ENCODE measurements around the gene TAS1R2.
A peak's percentile ranks its signal among the peaks of the same experiment; 100 is the strongest.

TAS1R2 gene

GRCh38 chr1:18808550-18808949 is 50.9 kb downstream of the TAS1R2 start:
- no peak overlapping the region for H3K27ac ChIP-seq (ENCODE audit: low read depth, low read length)
- H3K9me3 ChIP-seq (ENCODE audit: insufficient read depth, low read depth, low read length): no peaks in the 10 kb centered on the region
- no CpG with 5 or more reads among the region's 8 CpGs for WGBS (ENCODE audit: extremely low coverage, insufficient coverage, insufficient read length)
- no peak overlapping the region for H3K14ac ChIP-seq (ENCODE audit: low read length)
- no peak overlapping the region for H2BK5ac ChIP-seq (ENCODE audit: low read depth, low read length, poor library complexity)
- peaks cover 0 to 7% of the 10 kb centered on the region in 2 experiments for H3K4me1 ChIP-seq (ENCODE audit: control insufficient read depth in 1 of 2, insufficient read depth in 2 of 2, low read length in 2 of 2)
- H3K9ac ChIP-seq (ENCODE audit: low read length): no peak overlapping the region
- H3K79me2 ChIP-seq (ENCODE audit: control insufficient read depth, insufficient read depth, low read length, poor library complexity): no peaks in the 10 kb centered on the region
- no peaks in the 10 kb centered on the region for H3K79me1 ChIP-seq (ENCODE audit: low read length)
- no peak for DNase-seq
- no peak overlapping the region for H4K12ac ChIP-seq (ENCODE audit: low read depth, low read length)
- H2AFZ ChIP-seq (ENCODE audit: insufficient read depth, low read length, poor library complexity): no peak overlapping the region
- no peak overlapping the region for H4K8ac ChIP-seq (ENCODE audit: low read depth, low read length)
- H2AK5ac ChIP-seq (ENCODE audit: low read length): no peak overlapping the region
- no peak overlapping the region for H4K91ac ChIP-seq (ENCODE audit: low read depth, low read length)
- no peak overlapping the region for H2BK120ac ChIP-seq (ENCODE audit: insufficient read depth, low read length, poor library complexity)
- H3K4me2 ChIP-seq (ENCODE audit: low read length): no peak overlapping the region
- no peak overlapping the region for H3K18ac ChIP-seq (ENCODE audit: low read length)
- no peak overlapping the region for H2BK12ac ChIP-seq (ENCODE audit: low read length)
- no peaks in the 10 kb centered on the region for H3K27me3 ChIP-seq (ENCODE audit: insufficient read depth, low read length)
- no peaks in the 10 kb centered on the region for H3K36me3 ChIP-seq (ENCODE audit: control insufficient read depth in 1 of 2, insufficient read depth in 2 of 2, low read length in 2 of 2)
- H3K23ac ChIP-seq (ENCODE audit: low read length): no peak overlapping the region
- H3K4ac ChIP-seq (ENCODE audit: low read depth, low read length): no peak overlapping the region
- no peak overlapping the region for H3K4me3 ChIP-seq (ENCODE audit: low read depth, low read length)

DNA sequence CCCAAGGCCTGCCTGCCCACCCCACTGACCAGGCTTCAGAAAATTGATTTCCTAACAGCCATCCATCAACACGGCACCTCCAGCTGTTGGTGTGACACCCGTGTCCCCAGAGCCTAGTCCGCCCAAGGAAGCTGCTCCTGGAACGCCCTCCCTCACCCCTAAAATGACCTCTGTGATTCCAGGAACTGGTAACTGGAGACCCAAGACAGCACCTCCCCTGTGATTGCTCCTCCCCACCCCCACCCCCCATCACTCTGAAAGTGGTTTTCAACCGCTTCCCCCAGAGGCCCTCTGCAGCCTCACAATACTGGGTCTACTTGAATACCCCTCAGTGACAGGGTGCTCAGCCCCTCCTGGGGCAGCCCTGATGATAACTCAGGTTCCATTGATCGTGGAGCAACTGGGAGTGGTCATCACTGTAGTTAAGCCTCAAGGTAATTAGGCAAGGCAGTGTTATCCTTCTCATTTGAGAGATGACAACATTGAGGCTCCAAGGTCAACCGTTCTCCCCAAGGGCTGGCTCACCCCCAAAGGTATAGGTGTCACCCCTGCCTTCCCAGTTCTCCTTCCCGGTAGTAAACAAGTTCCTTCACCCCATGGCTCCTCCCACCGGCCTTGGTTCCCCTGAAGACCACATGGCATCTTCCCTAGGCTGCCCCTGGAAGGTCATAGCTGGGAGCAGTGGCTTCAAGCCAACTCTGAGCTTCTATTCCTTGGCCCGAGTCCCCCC is 52.0 kb downstream of the TAS1R2 start:
- no peak overlapping the region for H3K23ac ChIP-seq (ENCODE audit: low read length)
- H3K9me3 ChIP-seq (ENCODE audit: insufficient read depth, low read depth, low read length): no peaks in the 10 kb centered on the region
- no peak for DNase-seq
- H3K79me2 ChIP-seq (ENCODE audit: control insufficient read depth, insufficient read depth, low read length, poor library complexity): no peaks in the 10 kb centered on the region
- H3K36me3 ChIP-seq (ENCODE audit: control insufficient read depth in 1 of 2, insufficient read depth in 2 of 2, low read length in 2 of 2): no peaks in the 10 kb centered on the region
- H3K14ac ChIP-seq (ENCODE audit: low read length): no peak overlapping the region
- no peak overlapping the region for H2BK12ac ChIP-seq (ENCODE audit: low read length)
- H3K18ac ChIP-seq (ENCODE audit: low read length): no peak overlapping the region
- H3K4me3 ChIP-seq (ENCODE audit: low read depth, low read length): no peak overlapping the region
- no peak overlapping the region for H2AFZ ChIP-seq (ENCODE audit: insufficient read depth, low read length, poor library complexity)
- no CpG with 5 or more reads among the region's 10 CpGs for WGBS (ENCODE audit: extremely low coverage, insufficient coverage, insufficient read length)
- H3K27ac ChIP-seq (ENCODE audit: low read depth, low read length): no peak overlapping the region
- H3K4me2 ChIP-seq (ENCODE audit: low read length): no peak overlapping the region
- no peak overlapping the region for H2BK120ac ChIP-seq (ENCODE audit: insufficient read depth, low read length, poor library complexity)
- H2AK5ac ChIP-seq (ENCODE audit: low read length): no peak overlapping the region
- no peak overlapping the region for H4K8ac ChIP-seq (ENCODE audit: low read depth, low read length)
- peaks cover 0 to 7% of the 10 kb centered on the region in 2 experiments for H3K4me1 ChIP-seq (ENCODE audit: control insufficient read depth in 1 of 2, insufficient read depth in 2 of 2, low read length in 2 of 2)
- H2BK5ac ChIP-seq (ENCODE audit: low read depth, low read length, poor library complexity): no peak overlapping the region
- no peak overlapping the region for H4K12ac ChIP-seq (ENCODE audit: low read depth, low read length)
- H3K79me1 ChIP-seq (ENCODE audit: low read length): no peaks in the 10 kb centered on the region
- H3K9ac ChIP-seq (ENCODE audit: low read length): no peak overlapping the region
- no peak overlapping the region for H3K4ac ChIP-seq (ENCODE audit: low read depth, low read length)
- no peaks in the 10 kb centered on the region for H3K27me3 ChIP-seq (ENCODE audit: insufficient read depth, low read length)
- H4K91ac ChIP-seq (ENCODE audit: low read depth, low read length): no peak overlapping the region

- Histone ChIP-seq H3K14ac (ENCODE audit: low read length) (no peak overlapping the region), H3K4me1 (ENCODE audit: control insufficient read depth in 1 of 2, insufficient read depth in 2 of 2, low read length in 2 of 2) (peaks cover 0 to 7% of the 10 kb centered on the region in 2 experiments), H4K12ac (ENCODE audit: low read depth, low read length) (no peak overlapping the region), H2BK120ac (ENCODE audit: insufficient read depth, low read length, poor library complexity) (no peak overlapping the region), H3K79me2 (ENCODE audit: control insufficient read depth, insufficient read depth, low read length, poor library complexity) (no peaks in the 10 kb centered on the region), H3K23ac (ENCODE audit: low read length) (no peak overlapping the region), H3K27ac (ENCODE audit: low read depth, low read length) (no peak overlapping the region), H4K8ac (ENCODE audit: low read depth, low read length) (no peak overlapping the region), H3K9me3 (ENCODE audit: insufficient read depth, low read depth, low read length) (no peaks in the 10 kb centered on the region), H2BK12ac (ENCODE audit: low read length) (no peak overlapping the region), H3K27me3 (ENCODE audit: insufficient read depth, low read length) (no peaks in the 10 kb centered on the region), H3K4ac (ENCODE audit: low read depth, low read length) (no peak overlapping the region), H2AFZ (ENCODE audit: insufficient read depth, low read length, poor library complexity) (no peak overlapping the region), H3K36me3 (ENCODE audit: control insufficient read depth in 1 of 2, insufficient read depth in 2 of 2, low read length in 2 of 2) (no peaks in the 10 kb centered on the region), H3K9ac (ENCODE audit: low read length) (peak overlapping the region; percentile 41), H2AK5ac (ENCODE audit: low read length) (no peak overlapping the region), H3K4me2 (ENCODE audit: low read length) (no peak overlapping the region), H4K91ac (ENCODE audit: low read depth, low read length) (no peak overlapping the region), H3K4me3 (ENCODE audit: low read depth, low read length) (no peak overlapping the region), H2BK5ac (ENCODE audit: low read depth, low read length, poor library complexity) (no peak overlapping the region), H3K79me1 (ENCODE audit: low read length) (no peaks in the 10 kb centered on the region), H3K18ac (ENCODE audit: low read length) (no peak overlapping the region)
- WGBS (ENCODE audit: extremely low coverage, insufficient coverage, insufficient read length): no CpG with 5 or more reads among the region's 7 CpGs
- DNase-seq: no peak
Measured at GRCh38 chr1:18805925-18806849, 53.3 kb downstream of the TAS1R2 start.

DNA sequence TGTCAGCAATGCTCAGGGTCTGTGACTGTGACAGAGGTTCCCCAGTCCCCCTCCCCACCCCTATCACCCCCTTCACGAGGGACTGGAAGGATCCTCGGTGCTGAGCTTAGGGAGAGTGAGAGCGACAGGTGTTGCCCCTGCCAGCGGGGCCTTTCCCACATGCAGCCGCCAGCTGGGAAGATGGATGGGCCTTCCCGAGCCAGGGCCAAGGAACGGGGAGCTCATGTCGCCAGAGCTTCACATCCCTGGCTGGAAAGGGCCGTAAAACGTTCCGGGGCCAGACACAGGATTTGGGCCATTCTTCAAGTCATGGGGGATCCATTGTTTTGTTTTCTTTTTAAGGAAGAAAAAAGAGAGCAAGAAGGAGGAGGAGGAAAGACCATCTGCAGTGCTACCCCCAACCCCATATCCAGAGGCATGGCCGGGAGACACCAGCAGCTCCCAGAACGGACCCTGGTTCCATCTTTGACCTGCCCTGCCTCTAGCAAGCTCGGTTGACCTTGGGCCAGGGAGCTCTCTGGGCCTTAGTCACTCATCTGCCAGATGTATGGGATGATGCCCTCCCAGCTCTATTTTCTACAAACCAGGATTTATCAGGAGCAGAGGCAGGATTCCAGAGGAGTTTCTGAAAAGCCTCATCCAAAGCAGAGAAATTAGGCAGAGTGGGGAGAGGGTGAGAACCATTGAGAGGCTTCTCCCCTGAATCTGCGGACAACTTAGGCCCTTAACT is 54.1 kb downstream of the TAS1R2 start:
- H3K79me1 ChIP-seq (ENCODE audit: low read length): no peaks in the 10 kb centered on the region
- no peak overlapping the region for H4K91ac ChIP-seq (ENCODE audit: low read depth, low read length)
- WGBS (ENCODE audit: extremely low coverage, insufficient coverage, insufficient read length): no CpG with 5 or more reads among the region's 15 CpGs
- no peak overlapping the region for H3K23ac ChIP-seq (ENCODE audit: low read length)
- H3K4me1 ChIP-seq (ENCODE audit: control insufficient read depth in 1 of 2, insufficient read depth in 2 of 2, low read length in 2 of 2): peaks cover 0 to 7% of the 10 kb centered on the region in 2 experiments
- H3K4me2 ChIP-seq (ENCODE audit: low read length): no peak overlapping the region
- no peaks in the 10 kb centered on the region for H3K36me3 ChIP-seq (ENCODE audit: control insufficient read depth in 1 of 2, insufficient read depth in 2 of 2, low read length in 2 of 2)
- no peak overlapping the region for H2BK120ac ChIP-seq (ENCODE audit: insufficient read depth, low read length, poor library complexity)
- no peaks in the 10 kb centered on the region for H3K27me3 ChIP-seq (ENCODE audit: insufficient read depth, low read length)
- H3K18ac ChIP-seq (ENCODE audit: low read length): no peak overlapping the region
- no peak overlapping the region for H4K12ac ChIP-seq (ENCODE audit: low read depth, low read length)
- no peak for DNase-seq
- H2BK12ac ChIP-seq (ENCODE audit: low read length): no peak overlapping the region
- H2AFZ ChIP-seq (ENCODE audit: insufficient read depth, low read length, poor library complexity): no peak overlapping the region
- H3K79me2 ChIP-seq (ENCODE audit: control insufficient read depth, insufficient read depth, low read length, poor library complexity): no peaks in the 10 kb centered on the region
- no peak overlapping the region for H3K4me3 ChIP-seq (ENCODE audit: low read depth, low read length)
- H2BK5ac ChIP-seq (ENCODE audit: low read depth, low read length, poor library complexity): no peak overlapping the region
- no peaks in the 10 kb centered on the region for H3K9me3 ChIP-seq (ENCODE audit: insufficient read depth, low read depth, low read length)
- no peak overlapping the region for H3K9ac ChIP-seq (ENCODE audit: low read length)
- no peak overlapping the region for H4K8ac ChIP-seq (ENCODE audit: low read depth, low read length)
- no peak overlapping the region for H3K14ac ChIP-seq (ENCODE audit: low read length)
- H3K4ac ChIP-seq (ENCODE audit: low read depth, low read length): no peak overlapping the region
- no peak overlapping the region for H3K27ac ChIP-seq (ENCODE audit: low read depth, low read length)
- H2AK5ac ChIP-seq (ENCODE audit: low read length): no peak overlapping the region
